H9 (cell line): ENCODE measurements around the gene KLHL2. TPM values are rescaled to one million over a fixed set of nuclear protein-coding genes. Genes with fewer than 3 reads are reported as not detected.

Experiments
- DNase-seq: peaks from one replicate; pipeline ENCODE4 v3.0.0-alpha.2; 2017
- H2AFZ ChIP-seq: one replicate; pipeline ENCODE4 v1.6.1; 2013; ENCODE audit warnings: mild to moderate bottlenecking, low read length, control low read depth, moderate library complexity
- H2AK5ac ChIP-seq: 2 replicates; pipeline ENCODE4 v1.6.1; 2013; ENCODE audit warnings: low read length, control low read depth, mixed read lengths; ENCODE audit not compliant: insufficient read length
- H2BK120ac ChIP-seq: one replicate; pipeline ENCODE4 v1.6.1; 2013; ENCODE audit warnings: low read depth, mild to moderate bottlenecking, low read length, control low read depth, inconsistent platforms; ENCODE audit not compliant: poor library complexity, severe bottlenecking
- H2BK12ac ChIP-seq: 2 replicates; pipeline ENCODE4 v1.6.1; 2013; ENCODE audit warnings: low read length, control low read depth, mixed read lengths, low read depth; ENCODE audit not compliant: insufficient read length
- H2BK15ac ChIP-seq: 2 replicates; pipeline ENCODE4 v1.6.1; 2013; ENCODE audit warnings: low read depth, low read length, control low read depth
- H2BK20ac ChIP-seq: one replicate; pipeline ENCODE4 v1.6.1; 2013; ENCODE audit warnings: low read depth, mild to moderate bottlenecking, low read length, control low read depth, inconsistent platforms; ENCODE audit not compliant: poor library complexity, severe bottlenecking
- H2BK5ac ChIP-seq: 2 replicates; pipeline ENCODE4 v1.6.1; 2013; ENCODE audit warnings: low read length, control low read depth, mixed read lengths; ENCODE audit not compliant: insufficient read length
- H3K14ac ChIP-seq: 2 replicates; pipeline ENCODE4 v1.6.1; 2013; ENCODE audit warnings: low read length, control low read depth; ENCODE audit not compliant: insufficient read depth
- H3K18ac ChIP-seq: 2 replicates; pipeline ENCODE4 v1.6.1; 2013; ENCODE audit warnings: low read depth, mild to moderate bottlenecking, mixed read lengths, low read length, control low read depth; ENCODE audit not compliant: insufficient read length
- H3K23ac ChIP-seq: 2 replicates; pipeline ENCODE4 v1.6.1; 2013; ENCODE audit warnings: low read length, control low read depth, mixed read lengths, low read depth; ENCODE audit not compliant: insufficient read length
- H3K23me2 ChIP-seq: 2 replicates; pipeline ENCODE4 v1.6.1; 2013; ENCODE audit warnings: low read depth, mild to moderate bottlenecking, mixed read lengths, low read length, control low read depth; ENCODE audit not compliant: insufficient read length, poor library complexity, severe bottlenecking
- H3K27ac ChIP-seq: 2 replicates; pipeline ENCODE4 v1.5.1; 2013; ENCODE audit warnings: low read length, control low read depth, mixed read lengths, low read depth; ENCODE audit not compliant: insufficient read length
- H3K27me3 ChIP-seq: 2 replicates; pipeline ENCODE4 v1.6.1; 2013; ENCODE audit warnings: low read length, control low read depth, inconsistent platforms; ENCODE audit not compliant: insufficient read depth
- H3K4ac ChIP-seq: 2 replicates; pipeline ENCODE4 v1.6.1; 2013; ENCODE audit warnings: low read depth, mild to moderate bottlenecking, control low read depth, inconsistent platforms, low read length, moderate library complexity
- H3K4me1 ChIP-seq: 2 replicates; pipeline ENCODE4 v1.6.1; 2013; ENCODE audit warnings: low read length, control low read depth, inconsistent platforms; ENCODE audit not compliant: insufficient read depth
- H3K4me2 ChIP-seq: 2 replicates; pipeline ENCODE4 v1.6.1; 2013; ENCODE audit warnings: low read length, control low read depth, mixed read lengths; ENCODE audit not compliant: insufficient read length, insufficient read depth
- H3K56ac ChIP-seq: 2 replicates; pipeline ENCODE4 v1.6.1; 2013; ENCODE audit warnings: low read depth, mild to moderate bottlenecking, mixed read lengths, low read length, control low read depth; ENCODE audit not compliant: insufficient read length
- H3K79me1 ChIP-seq: 2 replicates; pipeline ENCODE4 v1.6.1; 2013; ENCODE audit warnings: low read depth, mild to moderate bottlenecking, moderate library complexity, low read length, control low read depth, inconsistent platforms; ENCODE audit not compliant: insufficient read depth, poor library complexity, severe bottlenecking
- H3K79me2 ChIP-seq: 2 replicates; pipeline ENCODE4 v1.6.1; 2013; ENCODE audit warnings: low read length, control low read depth, inconsistent platforms; ENCODE audit not compliant: insufficient read depth
- H3K9ac ChIP-seq: 2 replicates; pipeline ENCODE4 v1.6.1; 2013; ENCODE audit warnings: low read length, control low read depth, mixed read lengths; ENCODE audit not compliant: insufficient read length; ENCODE audit errors: extremely low read depth
- H3K9me3 ChIP-seq: one replicate; pipeline ENCODE4 v1.6.1; 2013; ENCODE audit warnings: low read depth, low read length, inconsistent platforms; ENCODE audit not compliant: control insufficient read depth
- H3T11ph ChIP-seq: one replicate; pipeline ENCODE4 v1.6.1; 2013; ENCODE audit warnings: mild to moderate bottlenecking, low read length, control low read depth, inconsistent platforms
- H4K20me1 ChIP-seq: one replicate; pipeline ENCODE4 v1.6.1; 2013; ENCODE audit not compliant: control insufficient read depth, insufficient read length, insufficient read depth
- H4K5ac ChIP-seq: 2 replicates; pipeline ENCODE4 v1.6.1; 2013; ENCODE audit warnings: low read depth, mild to moderate bottlenecking, mixed read lengths, low read length, control low read depth; ENCODE audit not compliant: insufficient read length
- H4K8ac ChIP-seq: replicated peaks from 2 replicates; pipeline ENCODE4 v1.6.1; 2013; ENCODE audit warnings: low read length, control low read depth, mixed read lengths, low read depth; ENCODE audit not compliant: insufficient read length
- H4K91ac ChIP-seq: 2 replicates; pipeline ENCODE4 v1.6.1; 2013; ENCODE audit warnings: low read depth, mild to moderate bottlenecking, moderate library complexity, mixed read lengths, low read length, control low read depth; ENCODE audit not compliant: insufficient read length
- H3K27ac Mint-ChIP-seq, 3 experiments: 2 replicates in 2 of 3; 3 replicates in 1 of 3; pipeline ENCODE4 v1.8.0; 2020 to 2021; ENCODE audit warnings: mixed read lengths in 3 of 3, mild to moderate bottlenecking in 1 of 3, moderate library complexity in 1 of 3
- H3K27me3 Mint-ChIP-seq: 2 replicates; pipeline ENCODE4 v1.8.0; 2021; ENCODE audit warnings: low read depth, mild to moderate bottlenecking, moderate library complexity, mixed read lengths
- H3K36me3 Mint-ChIP-seq, 3 experiments: 2 replicates in 2 of 3; 3 replicates in 1 of 3; pipeline ENCODE4 v1.8.0; 2020 to 2021; ENCODE audit warnings: low read depth in 3 of 3, mixed read lengths in 3 of 3; ENCODE audit not compliant: insufficient read depth in 1 of 3
- H3K4me1 Mint-ChIP-seq, 2 experiments: 2 replicates each; pipeline ENCODE4 v1.8.0; 2020; ENCODE audit warnings: mixed read lengths in 2 of 2
- H3K4me3 Mint-ChIP-seq, 2 experiments: 2 replicates in 1 of 2; 3 replicates in 1 of 2; pipeline ENCODE4 v1.8.0; 2020 to 2021; ENCODE audit warnings: mild to moderate bottlenecking in 2 of 2, mixed read lengths in 2 of 2, moderate library complexity in 1 of 2
- H3K9me3 Mint-ChIP-seq, 2 experiments: 2 replicates in 1 of 2; 3 replicates in 1 of 2; pipeline ENCODE4 v1.8.0; 2020; ENCODE audit warnings: mild to moderate bottlenecking in 2 of 2, mixed read lengths in 2 of 2, moderate library complexity in 1 of 2
- WGBS: extraction: QIAGEN DNeasy Blood & Tissue Kit; methylation state at CpG from one replicate; pipeline ENCODE4 v1.1.7; 2013; ENCODE audit warnings: missing lambda C conversion rate, low lambda C conversion rate, mixed read lengths; ENCODE audit not compliant: insufficient read length; ENCODE audit errors: extremely low coverage; 5-methylcytosine and 5-hydroxymethylcytosine counted together
- total RNA-seq: library from RNA; stranded (reverse); gene quantifications from 2 replicates; pipeline ENCODE4 v1.2.1, GENCODE V29; 2021
- TF ChIP-seq, protein P1 (sequence below): fragments of 200-600 bp; sonication (generic); conservative IDR thresholded peaks from 3 replicates; pipeline ENCODE4 v1.8.0; 2021; ENCODE audit warnings: antibody characterized with exemption, mild to moderate bottlenecking

Gene KLHL2
- total RNA-seq, 1 experiment from 2014 or later = 14.3 TPM

DNA sequence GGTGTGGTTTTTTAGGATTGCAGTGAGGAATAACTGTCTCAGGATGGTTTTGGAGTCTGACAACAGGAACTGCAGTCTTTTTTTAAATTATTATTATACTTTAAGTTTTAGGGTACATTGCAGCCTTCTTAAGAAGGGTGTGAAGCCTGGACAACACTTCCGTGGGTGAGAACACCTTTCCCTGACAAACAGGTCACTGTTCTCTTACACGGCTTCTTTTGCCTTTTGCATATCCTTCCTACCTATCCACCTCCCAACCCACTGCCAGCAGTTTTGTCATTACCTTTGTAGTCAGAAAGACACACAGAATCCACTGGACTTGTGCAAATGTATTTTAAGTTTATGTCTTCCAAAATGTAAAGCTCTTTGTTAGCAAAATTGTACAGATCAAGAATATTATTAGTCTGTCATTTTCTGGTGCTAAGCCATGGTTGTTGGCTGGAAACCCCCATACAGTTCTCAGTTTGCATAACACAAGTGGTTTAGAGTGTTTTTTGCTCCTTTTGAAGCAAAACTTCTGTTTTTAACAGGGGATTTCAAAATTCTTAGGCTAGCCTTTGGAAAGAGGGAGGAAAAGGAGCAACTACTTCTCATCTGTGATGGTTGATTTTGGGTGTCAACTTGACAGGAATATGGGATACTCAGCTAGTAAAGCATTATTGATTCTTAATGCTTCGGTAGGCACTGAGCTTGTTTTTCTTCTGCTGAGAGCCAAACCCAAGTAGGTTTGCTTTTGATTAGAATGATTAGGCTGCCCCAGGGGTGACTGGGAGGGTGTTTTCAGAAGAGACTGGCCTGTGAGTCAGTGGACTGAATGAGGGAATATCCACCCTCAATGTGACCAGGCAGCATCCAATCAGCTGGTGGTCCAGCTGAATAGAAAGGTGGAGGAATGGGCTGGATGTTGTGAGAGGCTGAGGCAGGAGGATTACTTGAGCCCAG, 29.4 kb upstream of the KLHL2 start:
- Mint-ChIP-seq H3K36me3 (no peaks in the 10 kb centered on the region), H3K27me3 (no peaks in the 10 kb centered on the region), H3K27ac (no peak overlapping the region), H3K4me1 (0 out of 4 replicates have a peak, but pooled peaks cover 5 to 6% of the 10 kb centered on the region in 2 experiments), H3K4me3 (no peak overlapping the region), H3K9me3 (0 out of 5 replicates have a peak, but pooled peaks cover 0 to 1% of the 10 kb centered on the region in 2 experiments)
- Histone ChIP-seq H3K4ac (no peak overlapping the region), H2BK12ac (no peak overlapping the region), H4K20me1 (no peaks in the 10 kb centered on the region), H4K5ac (no peak overlapping the region), H3K18ac (no peak overlapping the region), H3K27ac (no peak overlapping the region), H3K9me3 (no peaks in the 10 kb centered on the region), H3K23ac (no peak overlapping the region), H2BK120ac (no peak overlapping the region), H3K4me1 (no peaks in the 10 kb centered on the region), H3K79me1 (no peaks in the 10 kb centered on the region), H3K4me2 (no peak overlapping the region), H4K8ac (no peak overlapping the region), H4K91ac (no peak overlapping the region), H2BK20ac (no peak overlapping the region), H3K14ac (no peak overlapping the region), H3K23me2 (no peaks in the 10 kb centered on the region), H3K56ac (no peak overlapping the region), H2AK5ac (no peak overlapping the region), H3T11ph (no peak overlapping the region), H3K79me2 (no peaks in the 10 kb centered on the region), H2AFZ (no peak overlapping the region), H2BK15ac (no peak overlapping the region), H2BK5ac (no peak overlapping the region), H3K9ac (no peak overlapping the region), H3K27me3 (no peaks in the 10 kb centered on the region)
- WGBS = no CpG with 5 or more reads among the region's 3 CpGs
- DNase-seq = no peak
- TF ChIP-seq, protein P1, sequence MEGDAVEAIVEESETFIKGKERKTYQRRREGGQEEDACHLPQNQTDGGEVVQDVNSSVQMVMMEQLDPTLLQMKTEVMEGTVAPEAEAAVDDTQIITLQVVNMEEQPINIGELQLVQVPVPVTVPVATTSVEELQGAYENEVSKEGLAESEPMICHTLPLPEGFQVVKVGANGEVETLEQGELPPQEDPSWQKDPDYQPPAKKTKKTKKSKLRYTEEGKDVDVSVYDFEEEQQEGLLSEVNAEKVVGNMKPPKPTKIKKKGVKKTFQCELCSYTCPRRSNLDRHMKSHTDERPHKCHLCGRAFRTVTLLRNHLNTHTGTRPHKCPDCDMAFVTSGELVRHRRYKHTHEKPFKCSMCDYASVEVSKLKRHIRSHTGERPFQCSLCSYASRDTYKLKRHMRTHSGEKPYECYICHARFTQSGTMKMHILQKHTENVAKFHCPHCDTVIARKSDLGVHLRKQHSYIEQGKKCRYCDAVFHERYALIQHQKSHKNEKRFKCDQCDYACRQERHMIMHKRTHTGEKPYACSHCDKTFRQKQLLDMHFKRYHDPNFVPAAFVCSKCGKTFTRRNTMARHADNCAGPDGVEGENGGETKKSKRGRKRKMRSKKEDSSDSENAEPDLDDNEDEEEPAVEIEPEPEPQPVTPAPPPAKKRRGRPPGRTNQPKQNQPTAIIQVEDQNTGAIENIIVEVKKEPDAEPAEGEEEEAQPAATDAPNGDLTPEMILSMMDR = no peak
